Upper lobe of right lung (tissue), 1 donor: Measurements from ENCODE around the gene SYCP1. TPM values are rescaled to one million over a fixed set of nuclear protein-coding genes. Genes with fewer than 3 reads are reported as not detected.

Source experiments
- ATAC-seq: fragments of 200-7000 bp; cut with Tn5 transposase; one replicate; pipeline ENCODE4 v1.9.1; 2020; ENCODE audit warnings: mild to moderate bottlenecking, moderate library complexity
- DNase-seq: peaks from one replicate; pipeline ENCODE4 v3.0.0-alpha.2; 2020
- H3K27ac ChIP-seq: fragments of 200-600 bp; one replicate; pipeline ENCODE4 v1.8.0; 2022
- H3K27me3 ChIP-seq: fragments of 200-600 bp; one replicate; pipeline ENCODE4 v1.8.0; 2022; ENCODE audit warnings: mild to moderate bottlenecking
- H3K36me3 ChIP-seq: fragments of 200-600 bp; one replicate; pipeline ENCODE4 v1.8.0; 2022
- H3K4me1 ChIP-seq: fragments of 200-600 bp; one replicate; pipeline ENCODE4 v1.8.0; 2022
- H3K4me3 ChIP-seq: fragments of 200-600 bp; one replicate; pipeline ENCODE4 v1.8.0; 2022; ENCODE audit warnings: mild to moderate bottlenecking
- H3K9me3 ChIP-seq: fragments of 200-600 bp; one replicate; pipeline ENCODE4 v1.8.0; 2022
- intact Hi-C: fragments of 100-400 bp; cut with DNase I; formaldehyde crosslinking; loops from one replicate; pipeline ENCODE4 v1.11.0; 2022
- total RNA-seq: library from RNA; stranded (reverse); fragmentation: NEBNext Ultra II Directional; extraction: Animal tissue kit (Norgen Biotek cat#: 25700); gene quantifications from one replicate; pipeline ENCODE4 v1.2.1, GENCODE V29; 2021
- TF ChIP-seq, protein P1 (sequence below): fragments of 200-600 bp; IDR thresholded peaks from one replicate; pipeline ENCODE4 v1.8.0; 2022; ENCODE audit warnings: antibody characterized with exemption
- donor health status: DM: no; HTN: yes; CAD: no; lungs with severe emphysema.

Gene SYCP1
- total RNA-seq, 1 donor from 2014 or later, result not detected

DNA sequence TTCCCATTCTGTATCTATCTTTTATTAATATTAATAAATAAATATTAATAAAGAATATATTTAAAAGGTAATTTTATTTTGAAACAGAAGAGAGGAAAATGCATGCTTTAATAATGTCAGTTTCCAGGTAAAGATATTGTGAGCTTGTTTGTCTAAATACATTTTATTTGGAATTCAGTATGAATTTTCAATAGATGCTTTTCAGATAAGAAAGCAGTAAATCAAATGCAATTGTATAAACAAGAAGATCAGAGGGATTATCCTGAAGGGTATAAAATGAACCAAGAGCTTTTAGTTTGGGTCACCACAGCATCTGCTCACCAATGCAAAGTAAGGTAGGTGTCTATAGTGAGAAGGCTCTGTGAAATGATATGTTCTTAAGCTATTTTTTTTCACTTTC lies 174.9 kb downstream of the SYCP1 start, which contains the start of gene TSHB:
TSHB (plus strand) TSS at position 301 of the 400 bp plus-strand sequence. CDS start 3,537 bp downstream, outside the sequence.
- ATAC-seq (no peak), DNase-seq (no peak)
- no peaks in the 10 kb centered on the region for H3K4me1 ChIP-seq
- TF ChIP-seq, protein P1, sequence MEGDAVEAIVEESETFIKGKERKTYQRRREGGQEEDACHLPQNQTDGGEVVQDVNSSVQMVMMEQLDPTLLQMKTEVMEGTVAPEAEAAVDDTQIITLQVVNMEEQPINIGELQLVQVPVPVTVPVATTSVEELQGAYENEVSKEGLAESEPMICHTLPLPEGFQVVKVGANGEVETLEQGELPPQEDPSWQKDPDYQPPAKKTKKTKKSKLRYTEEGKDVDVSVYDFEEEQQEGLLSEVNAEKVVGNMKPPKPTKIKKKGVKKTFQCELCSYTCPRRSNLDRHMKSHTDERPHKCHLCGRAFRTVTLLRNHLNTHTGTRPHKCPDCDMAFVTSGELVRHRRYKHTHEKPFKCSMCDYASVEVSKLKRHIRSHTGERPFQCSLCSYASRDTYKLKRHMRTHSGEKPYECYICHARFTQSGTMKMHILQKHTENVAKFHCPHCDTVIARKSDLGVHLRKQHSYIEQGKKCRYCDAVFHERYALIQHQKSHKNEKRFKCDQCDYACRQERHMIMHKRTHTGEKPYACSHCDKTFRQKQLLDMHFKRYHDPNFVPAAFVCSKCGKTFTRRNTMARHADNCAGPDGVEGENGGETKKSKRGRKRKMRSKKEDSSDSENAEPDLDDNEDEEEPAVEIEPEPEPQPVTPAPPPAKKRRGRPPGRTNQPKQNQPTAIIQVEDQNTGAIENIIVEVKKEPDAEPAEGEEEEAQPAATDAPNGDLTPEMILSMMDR, result no peak
- H3K27ac ChIP-seq, result no peak within 1 kb of the TSS
- intact Hi-C loops, result no loop called here
- no peaks in the 10 kb centered on the region for H3K9me3 ChIP-seq
- H3K4me3 ChIP-seq, result no peak within 1 kb of the TSS
- no peaks in the 10 kb centered on the region for H3K27me3 ChIP-seq
- no peaks in the 10 kb centered on the region for H3K36me3 ChIP-seq

DNA sequence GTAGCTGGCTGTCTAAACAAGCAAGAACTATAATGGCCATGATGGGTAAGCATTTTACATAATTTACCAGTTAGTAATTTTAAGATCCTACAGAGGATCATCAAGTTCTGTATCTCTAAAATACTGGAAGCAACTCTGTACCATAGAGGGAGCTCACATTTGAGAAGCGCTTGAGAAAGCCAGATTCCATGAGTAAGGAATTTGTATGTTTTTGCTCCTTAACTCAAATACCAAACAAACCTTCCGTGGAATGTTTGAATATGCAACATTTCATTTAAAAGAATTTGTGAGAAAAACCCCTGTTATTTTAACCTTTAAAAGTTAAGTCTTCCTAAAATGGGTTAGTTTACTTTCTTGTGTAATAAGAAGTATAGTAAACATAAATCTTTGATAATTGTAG lies 176.9 kb downstream of the SYCP1 start:
- no peaks in the 10 kb centered on the region for H3K36me3 ChIP-seq
- no peaks in the 10 kb centered on the region for H3K4me1 ChIP-seq
- ATAC-seq (no peak), DNase-seq (no peak)
- H3K27ac ChIP-seq, result no peak overlapping the region
- intact Hi-C loops, result no loop called here
- no peaks in the 10 kb centered on the region for H3K27me3 ChIP-seq
- TF ChIP-seq, protein P1, result no peak
- no peak overlapping the region for H3K4me3 ChIP-seq
- no peaks in the 10 kb centered on the region for H3K9me3 ChIP-seq

DNA sequence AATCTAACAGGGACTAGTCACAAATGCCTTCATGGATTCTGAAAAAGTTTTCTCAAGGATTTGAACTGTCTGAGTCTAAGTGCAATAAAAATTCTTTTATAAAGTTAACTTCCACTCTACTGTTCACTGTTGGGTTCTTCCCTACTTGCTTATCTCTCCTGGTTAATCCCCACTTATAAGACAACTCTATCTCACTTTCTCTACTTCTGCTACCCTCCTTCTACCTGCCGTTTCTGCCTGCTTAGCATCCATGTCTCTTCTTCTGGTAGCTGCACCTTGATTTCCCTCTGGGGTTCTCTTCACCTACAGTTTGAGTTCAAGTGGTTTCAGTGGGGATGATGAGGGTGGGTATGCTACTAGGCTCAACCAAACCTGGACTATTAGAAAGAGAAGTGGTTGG lies 181.0 kb downstream of the SYCP1 start:
- Histone ChIP-seq H3K4me1 (no peaks in the 10 kb centered on the region), H3K27ac (no peak overlapping the region), H3K4me3 (no peak overlapping the region), H3K36me3 (no peaks in the 10 kb centered on the region), H3K27me3 (no peaks in the 10 kb centered on the region), H3K9me3 (no peaks in the 10 kb centered on the region)
- intact Hi-C loops, result no loop called here
- ATAC-seq (no peak), DNase-seq (no peak)
- TF ChIP-seq, protein P1, result no peak

DNA sequence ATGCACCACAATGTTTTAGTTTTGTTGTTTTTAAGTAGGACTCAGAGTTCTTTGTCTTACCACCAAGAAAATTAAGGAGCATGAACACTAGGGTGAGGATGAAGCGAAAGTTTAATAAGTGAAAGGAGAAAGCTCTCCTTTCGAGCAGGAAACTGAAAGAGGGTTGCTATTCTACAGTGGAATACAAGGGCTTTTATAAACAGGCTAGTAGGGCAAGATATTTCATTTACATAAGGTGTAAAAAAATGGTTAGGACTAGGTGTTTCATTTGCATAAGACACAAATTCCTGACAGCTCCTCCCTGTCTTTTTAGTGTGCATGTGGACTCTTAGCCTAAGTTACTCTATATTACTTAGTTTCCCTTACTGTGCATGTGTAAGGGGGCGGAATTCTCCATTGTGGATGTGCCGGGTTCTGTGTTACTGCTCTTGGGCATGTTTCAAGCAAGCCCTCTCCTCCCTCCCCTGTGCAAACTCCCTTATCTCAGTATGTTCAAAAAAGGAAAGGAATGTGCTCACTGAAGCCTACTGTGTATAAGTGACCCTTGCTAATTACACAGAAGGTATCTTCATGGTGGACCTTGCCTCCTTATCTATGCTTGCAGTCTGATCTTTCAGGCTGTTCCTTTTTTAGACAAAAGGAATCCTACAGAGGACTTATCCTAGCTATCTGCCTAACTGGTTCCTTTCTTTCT lies 182.3 kb downstream of the SYCP1 start:
- Histone ChIP-seq H3K4me3 (no peak overlapping the region), H3K36me3 (no peaks in the 10 kb centered on the region), H3K27ac (no peak overlapping the region), H3K4me1 (no peaks in the 10 kb centered on the region), H3K9me3 (no peaks in the 10 kb centered on the region), H3K27me3 (no peaks in the 10 kb centered on the region)
- no peak for DNase-seq
- TF ChIP-seq, protein P1, result no peak
- ATAC-seq, result peak; percentile 80
- intact Hi-C loops, result no loop called here

DNA sequence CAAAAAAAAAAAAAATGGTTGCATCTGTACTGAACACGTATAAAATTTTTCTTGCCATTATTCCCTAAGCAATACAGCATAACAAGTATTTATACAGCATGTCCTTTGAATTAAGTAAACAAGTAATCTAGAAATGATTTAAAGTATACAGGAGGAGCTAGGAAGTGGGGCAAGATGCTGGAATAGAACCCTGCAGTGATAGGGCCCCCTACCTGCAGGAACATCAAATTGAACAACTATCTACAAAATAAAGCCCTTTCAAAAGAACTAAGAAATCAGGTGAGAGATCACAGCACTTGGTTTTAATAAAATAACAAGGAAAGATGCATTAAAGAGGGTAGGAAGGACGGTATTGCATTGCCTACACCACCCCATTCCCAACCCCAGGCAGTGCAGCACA lies 185.8 kb downstream of the SYCP1 start:
- TF ChIP-seq, protein P1, result no peak
- no peaks in the 10 kb centered on the region for H3K4me1 ChIP-seq
- no peaks in the 10 kb centered on the region for H3K9me3 ChIP-seq
- no peak for DNase-seq
- no peaks in the 10 kb centered on the region for H3K27me3 ChIP-seq
- no peaks in the 10 kb centered on the region for H3K36me3 ChIP-seq
- no peak for ATAC-seq
- intact Hi-C loops, result no loop called here
- H3K27ac ChIP-seq, result no peak overlapping the region
- no peak overlapping the region for H3K4me3 ChIP-seq

DNA sequence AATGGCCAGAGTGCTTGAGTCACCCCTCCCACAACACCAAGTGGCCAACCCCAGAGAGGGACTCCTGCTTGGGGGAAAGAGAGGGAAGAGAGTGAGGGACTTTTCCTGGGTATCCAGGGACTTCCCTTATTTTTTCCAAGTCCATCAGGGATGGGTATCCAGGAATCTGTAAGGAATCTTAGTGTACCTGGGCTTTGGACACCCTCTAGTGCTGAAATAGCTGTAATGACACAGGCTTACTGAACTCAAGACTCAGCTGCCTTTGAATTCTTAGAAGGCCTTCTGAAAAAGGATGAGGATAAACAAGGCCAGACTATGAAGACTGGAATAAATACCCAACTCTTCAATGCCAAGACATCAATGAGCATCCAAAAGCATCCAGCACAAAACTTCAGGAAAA lies 187.0 kb downstream of the SYCP1 start:
- Histone ChIP-seq H3K36me3 (no peaks in the 10 kb centered on the region), H3K9me3 (no peaks in the 10 kb centered on the region), H3K4me1 (no peaks in the 10 kb centered on the region), H3K27me3 (no peaks in the 10 kb centered on the region), H3K4me3 (no peak overlapping the region), H3K27ac (no peak overlapping the region)
- ATAC-seq, result no peak
- intact Hi-C loops, result no loop called here
- no peak for DNase-seq
- TF ChIP-seq, protein P1, result no peak
